ENCODE measurements around the gene LRRC61. TPM values are rescaled to one million over a fixed set of nuclear protein-coding genes. Genes with fewer than 3 reads are reported as not detected.

LRRC61 gene
- polyA plus RNA-seq, 2 donors: 5.2 to 8.3 TPM

DNA sequence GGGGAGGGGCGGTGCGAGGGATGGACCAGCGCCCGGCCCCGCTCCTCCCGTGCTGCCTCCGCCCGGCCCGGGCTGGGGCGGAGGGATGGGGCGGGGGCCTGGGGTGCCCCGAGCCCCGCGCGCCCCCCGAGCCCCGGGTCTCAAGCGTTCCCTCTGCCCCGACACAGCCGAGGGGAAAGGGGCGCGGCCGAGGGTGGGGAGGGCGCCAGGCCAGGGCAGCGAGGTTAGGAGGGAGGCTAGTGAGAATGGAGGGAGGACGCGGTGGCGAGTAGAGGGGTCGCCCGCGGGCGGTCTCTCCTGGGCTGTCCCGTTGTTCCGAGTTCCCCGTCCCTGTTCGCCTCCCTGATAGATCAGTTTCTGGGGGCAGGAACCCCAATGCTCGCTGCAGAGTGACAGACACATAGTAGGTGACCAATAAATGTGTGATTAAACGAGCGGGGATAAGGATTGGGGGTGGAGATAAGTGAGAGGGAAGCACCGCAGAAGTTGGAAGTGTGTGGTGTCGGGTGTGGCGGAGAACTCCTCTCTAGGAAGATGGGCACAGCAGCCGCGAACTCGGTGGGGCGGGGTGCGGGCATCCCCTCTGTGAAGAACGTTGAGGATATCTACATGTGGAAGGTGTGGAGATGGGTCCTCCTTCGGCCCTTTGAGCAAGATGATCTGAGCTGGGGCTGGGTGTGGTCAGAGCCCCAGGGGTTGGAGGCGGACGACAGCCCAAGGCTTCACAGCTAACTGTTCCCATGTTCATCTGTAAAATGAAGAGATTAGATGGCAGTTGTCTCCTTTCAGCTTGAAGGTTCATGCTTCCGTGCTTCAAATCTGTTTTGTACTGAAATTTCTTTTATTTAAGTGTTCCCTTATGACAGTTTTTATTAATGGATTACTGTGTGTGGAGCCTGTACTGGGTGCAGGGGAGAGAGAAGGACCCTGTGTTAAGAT lies 56.6 kb downstream of the LRRC61 start:
- no peaks in the 10 kb centered on the region for H3K36me3 ChIP-seq (ENCODE audit: control insufficient read depth in 2 of 2, insufficient read depth in 2 of 2, low read length in 1 of 2)
- H3K4me1 ChIP-seq (ENCODE audit: control insufficient read depth in 2 of 2, insufficient read depth in 2 of 2, low read length in 1 of 2): peaks cover 8 to 15% of the 10 kb centered on the region in 2 donors
- peak overlapping the region; percentile 47 to 84 for H3K27ac ChIP-seq (ENCODE audit: low read depth in 2 of 2, low read length in 1 of 2)
- no peaks in the 10 kb centered on the region for H3K9me3 ChIP-seq (ENCODE audit: control insufficient read depth in 2 of 2, insufficient read depth in 1 of 2, low read depth in 1 of 2, low read length in 1 of 2)
- H3K4me3 ChIP-seq (ENCODE audit: low read depth in 1 of 2, low read length in 2 of 2): peak overlapping the region; percentile 71 to 72
- H3K27me3 ChIP-seq (ENCODE audit: control insufficient read depth in 1 of 2, insufficient read depth in 2 of 2, low read length in 2 of 2): no peaks in the 10 kb centered on the region
- 1 to 2% methylated on average over 44 to 52 of the region's 52 CpGs for WGBS, 2 donors

DNA sequence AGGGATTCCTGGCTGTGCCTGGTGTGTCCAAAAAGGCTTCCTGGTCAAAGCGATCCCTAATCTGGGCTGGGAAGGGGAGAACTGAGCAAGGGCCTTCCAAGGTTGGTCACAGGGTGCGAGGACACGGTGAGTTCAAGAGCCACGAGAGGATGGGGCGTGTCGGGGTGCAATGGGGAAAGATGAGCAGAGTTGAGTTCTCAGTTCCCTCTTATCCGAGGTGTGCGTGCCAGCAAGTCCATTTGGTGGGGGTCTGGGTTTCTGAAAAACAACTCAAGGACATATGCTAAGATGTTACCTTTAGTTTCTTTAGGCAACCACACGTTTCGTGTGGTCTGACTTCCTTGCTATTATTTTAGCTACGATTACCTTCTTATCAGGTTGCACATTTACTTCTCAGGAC lies 57.3 kb downstream of the LRRC61 start:
- H3K9me3 ChIP-seq (ENCODE audit: control insufficient read depth in 2 of 2, insufficient read depth in 1 of 2, low read depth in 1 of 2, low read length in 1 of 2): no peaks in the 10 kb centered on the region
- no peaks in the 10 kb centered on the region for H3K36me3 ChIP-seq (ENCODE audit: control insufficient read depth in 2 of 2, insufficient read depth in 2 of 2, low read length in 1 of 2)
- H3K27me3 ChIP-seq (ENCODE audit: control insufficient read depth in 1 of 2, insufficient read depth in 2 of 2, low read length in 2 of 2): no peaks in the 10 kb centered on the region
- no peak overlapping the region for H3K27ac ChIP-seq (ENCODE audit: low read depth in 2 of 2, low read length in 1 of 2)
- H3K4me3 ChIP-seq (ENCODE audit: low read depth in 1 of 2, low read length in 2 of 2): no peak overlapping the region
- 63 to 65% methylated on average over 11 of the region's 11 CpGs for WGBS, 2 donors
- H3K4me1 ChIP-seq (ENCODE audit: control insufficient read depth in 2 of 2, insufficient read depth in 2 of 2, low read length in 1 of 2): peaks cover 8 to 15% of the 10 kb centered on the region in 2 donors

DNA sequence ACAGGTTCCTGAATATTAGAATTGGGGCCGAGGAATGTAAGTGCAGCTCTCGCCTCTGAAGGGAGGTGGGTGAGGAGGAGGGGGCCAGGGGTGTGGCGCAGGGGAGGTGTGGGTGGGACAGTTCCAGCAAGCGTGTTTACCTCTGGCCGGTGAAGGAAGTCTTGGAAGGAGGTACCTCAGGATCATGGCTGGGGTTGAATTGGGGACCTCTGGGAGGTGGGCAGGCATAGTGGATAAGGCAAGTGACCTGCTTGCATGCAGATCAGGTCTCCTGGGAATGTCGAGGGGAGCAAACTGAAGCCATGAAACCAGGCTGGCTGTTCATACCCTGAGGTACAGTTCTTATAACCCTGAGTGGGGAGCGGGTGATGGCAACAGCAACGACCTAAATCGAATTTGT lies 57.9 kb downstream of the LRRC61 start:
- Histone ChIP-seq H3K27ac (ENCODE audit: low read depth in 2 of 2, low read length in 1 of 2) (no peak overlapping the region), H3K4me1 (ENCODE audit: control insufficient read depth in 2 of 2, insufficient read depth in 2 of 2, low read length in 1 of 2) (peaks cover 8 to 15% of the 10 kb centered on the region in 2 donors), H3K36me3 (ENCODE audit: control insufficient read depth in 2 of 2, insufficient read depth in 2 of 2, low read length in 1 of 2) (no peaks in the 10 kb centered on the region), H3K4me3 (ENCODE audit: low read depth in 1 of 2, low read length in 2 of 2) (no peak overlapping the region), H3K27me3 (ENCODE audit: control insufficient read depth in 1 of 2, insufficient read depth in 2 of 2, low read length in 2 of 2) (no peaks in the 10 kb centered on the region), H3K9me3 (ENCODE audit: control insufficient read depth in 2 of 2, insufficient read depth in 1 of 2, low read depth in 1 of 2, low read length in 1 of 2) (no peaks in the 10 kb centered on the region)
- 60 to 64% methylated on average over 9 of the region's 9 CpGs for WGBS, 2 donors

DNA sequence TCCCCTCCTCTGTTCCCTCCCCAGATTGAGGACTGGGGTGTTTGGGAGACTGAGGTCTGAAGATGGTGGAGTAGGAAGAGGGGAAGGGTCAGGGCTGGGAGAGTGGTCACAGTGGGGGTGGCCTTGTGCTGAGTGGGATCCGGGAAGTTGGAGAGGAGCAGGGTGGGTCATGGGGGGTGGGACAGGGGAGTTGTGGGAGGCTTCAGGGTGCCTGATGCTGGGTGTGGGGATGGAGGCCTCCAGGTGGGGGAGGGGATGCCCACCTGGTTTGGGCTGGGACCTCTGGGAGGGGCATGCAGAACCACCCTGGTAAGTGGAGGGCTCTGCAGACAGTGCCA lies 58.6 kb downstream of the LRRC61 start:
- Histone ChIP-seq H3K27me3 (ENCODE audit: control insufficient read depth in 1 of 2, insufficient read depth in 2 of 2, low read length in 2 of 2) (no peaks in the 10 kb centered on the region), H3K27ac (ENCODE audit: low read depth in 2 of 2, low read length in 1 of 2) (no peak overlapping the region)

DNA sequence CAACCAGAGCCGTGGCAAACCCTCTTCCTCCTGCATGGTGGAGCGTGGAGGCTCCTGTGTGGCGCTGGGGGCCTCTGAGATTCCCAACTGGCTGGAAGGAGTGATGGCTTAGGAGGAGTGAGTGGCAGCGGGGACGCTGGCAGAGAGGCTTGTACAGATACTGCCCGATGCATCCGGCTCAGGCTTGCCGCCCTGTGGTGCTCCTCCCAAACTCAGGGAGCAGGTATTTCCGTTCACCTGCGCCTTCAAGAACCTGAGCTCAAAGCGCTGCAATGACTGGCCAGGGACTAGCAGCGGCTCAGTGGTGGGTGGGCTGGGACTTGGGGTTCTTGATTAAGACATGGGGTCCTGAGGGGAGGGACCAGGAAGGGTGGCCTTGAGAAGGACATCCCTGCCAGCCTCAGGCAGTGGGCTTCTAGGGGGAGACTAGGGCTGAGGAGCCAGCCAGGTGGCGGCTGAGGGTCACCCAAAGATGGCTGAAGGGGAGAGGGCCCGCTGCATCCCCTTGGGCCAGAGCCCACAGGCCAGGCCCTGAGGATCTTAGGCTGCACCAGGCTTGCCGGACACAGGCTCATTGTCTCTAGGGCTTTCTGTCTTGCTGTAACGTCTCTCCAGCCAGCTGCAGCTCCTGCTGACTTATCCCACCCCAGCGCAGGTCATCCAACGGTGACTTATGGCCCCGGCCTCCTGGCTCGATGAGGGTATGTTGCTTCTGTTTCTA lies 59.1 kb downstream of the LRRC61 start:
- H3K4me1 ChIP-seq (ENCODE audit: control insufficient read depth in 2 of 2, insufficient read depth in 2 of 2, low read length in 1 of 2): peaks cover 8 to 15% of the 10 kb centered on the region in 2 donors
- H3K27ac ChIP-seq (ENCODE audit: low read depth in 2 of 2, low read length in 1 of 2): no peak overlapping the region
- WGBS, 2 donors: 67 to 71% methylated on average over 20 of the region's 20 CpGs

More for the DNA sequence above, 58.6 kb downstream of the LRRC61 start:
- Histone ChIP-seq H3K9me3 (ENCODE audit: control insufficient read depth in 2 of 2, insufficient read depth in 1 of 2, low read depth in 1 of 2, low read length in 1 of 2) (no peaks in the 10 kb centered on the region), H3K4me3 (ENCODE audit: low read depth in 1 of 2, low read length in 2 of 2) (no peak overlapping the region), H3K36me3 (ENCODE audit: control insufficient read depth in 2 of 2, insufficient read depth in 2 of 2, low read length in 1 of 2) (no peaks in the 10 kb centered on the region), H3K4me1 (ENCODE audit: control insufficient read depth in 2 of 2, insufficient read depth in 2 of 2, low read length in 1 of 2) (peaks cover 8 to 15% of the 10 kb centered on the region in 2 donors)
- WGBS, 2 donors: 100% methylated on average over 1 of the region's 1 CpG

DNA sequence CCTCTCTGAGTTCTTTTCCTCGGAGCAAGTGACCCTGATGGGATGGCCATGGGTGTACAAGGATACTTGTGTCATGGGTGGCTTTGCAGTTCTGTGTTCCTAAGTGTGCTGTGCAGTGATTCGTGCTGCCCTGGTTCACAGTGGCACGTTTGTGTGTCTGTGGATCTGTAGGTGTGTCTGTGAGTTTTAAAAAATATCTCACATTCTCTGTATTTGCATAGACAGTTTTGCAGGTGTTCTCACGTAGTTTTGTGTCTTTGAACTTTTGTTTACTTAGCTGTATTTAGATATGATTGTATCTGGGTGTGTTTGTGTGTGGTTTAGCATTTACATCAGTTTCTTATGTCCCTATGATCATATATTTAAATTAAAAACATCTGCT lies 59.7 kb downstream of the LRRC61 start:
- Histone ChIP-seq H3K4me3 (ENCODE audit: low read depth in 1 of 2, low read length in 2 of 2) (no peak overlapping the region), H3K27me3 (ENCODE audit: control insufficient read depth in 1 of 2, insufficient read depth in 2 of 2, low read length in 2 of 2) (no peaks in the 10 kb centered on the region), H3K27ac (ENCODE audit: low read depth in 2 of 2, low read length in 1 of 2) (no peak overlapping the region), H3K36me3 (ENCODE audit: control insufficient read depth in 2 of 2, insufficient read depth in 2 of 2, low read length in 1 of 2) (no peaks in the 10 kb centered on the region), H3K9me3 (ENCODE audit: control insufficient read depth in 2 of 2, insufficient read depth in 1 of 2, low read depth in 1 of 2, low read length in 1 of 2) (no peaks in the 10 kb centered on the region), H3K4me1 (ENCODE audit: control insufficient read depth in 2 of 2, insufficient read depth in 2 of 2, low read length in 1 of 2) (peaks cover 8 to 15% of the 10 kb centered on the region in 2 donors)
- WGBS, 2 donors: 53 to 57% methylated on average over 4 of the region's 4 CpGs

More for the DNA sequence above, 59.1 kb downstream of the LRRC61 start:
- no peaks in the 10 kb centered on the region for H3K36me3 ChIP-seq (ENCODE audit: control insufficient read depth in 2 of 2, insufficient read depth in 2 of 2, low read length in 1 of 2)
- no peaks in the 10 kb centered on the region for H3K27me3 ChIP-seq (ENCODE audit: control insufficient read depth in 1 of 2, insufficient read depth in 2 of 2, low read length in 2 of 2)
- H3K9me3 ChIP-seq (ENCODE audit: control insufficient read depth in 2 of 2, insufficient read depth in 1 of 2, low read depth in 1 of 2, low read length in 1 of 2): no peaks in the 10 kb centered on the region
- no peak overlapping the region for H3K4me3 ChIP-seq (ENCODE audit: low read depth in 1 of 2, low read length in 2 of 2)

DNA sequence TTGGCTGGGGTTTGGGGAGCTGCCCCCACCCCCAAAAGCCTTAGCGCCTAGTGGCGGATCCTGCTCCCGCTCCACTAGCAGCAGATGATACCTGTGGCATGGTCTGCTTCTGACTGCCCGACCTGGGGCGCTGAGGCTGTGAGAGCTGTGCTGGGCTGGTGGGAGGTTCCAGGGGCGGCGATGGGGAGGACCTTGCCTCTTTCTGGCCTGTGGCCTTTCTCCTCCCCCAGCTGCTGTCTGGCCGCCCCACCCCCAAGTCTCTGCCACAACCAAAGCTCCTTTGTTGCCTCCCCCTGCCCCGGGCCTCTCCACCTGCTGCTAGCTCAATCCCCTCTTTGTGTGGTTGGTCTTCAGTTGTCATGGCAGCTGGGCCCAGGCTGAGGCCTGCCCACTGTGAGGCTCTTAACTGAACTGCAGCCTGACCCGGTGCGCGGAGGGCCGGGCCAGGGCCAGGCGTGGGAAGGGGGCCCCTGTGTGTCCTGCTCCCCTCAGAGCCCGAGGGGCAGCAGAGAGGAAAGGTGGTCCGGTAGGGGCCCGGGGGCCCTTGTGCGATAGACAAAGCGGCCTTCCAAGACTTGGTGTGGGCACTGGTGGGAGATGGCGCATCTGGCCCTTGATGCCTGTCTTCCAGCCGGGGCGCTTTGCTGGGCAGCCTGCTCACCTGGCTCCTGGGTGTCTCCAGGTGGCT lies 60.7 kb downstream of the LRRC61 start:
- WGBS, 2 donors: 68 to 76% methylated on average over 21 to 22 of the region's 22 CpGs
- Histone ChIP-seq H3K27ac (ENCODE audit: low read depth in 2 of 2, low read length in 1 of 2) (no peak overlapping the region), H3K36me3 (ENCODE audit: control insufficient read depth in 2 of 2, insufficient read depth in 2 of 2, low read length in 1 of 2) (no peaks in the 10 kb centered on the region), H3K4me1 (ENCODE audit: control insufficient read depth in 2 of 2, insufficient read depth in 2 of 2, low read length in 1 of 2) (peaks cover 8 to 15% of the 10 kb centered on the region in 2 donors), H3K27me3 (ENCODE audit: control insufficient read depth in 1 of 2, insufficient read depth in 2 of 2, low read length in 2 of 2) (no peaks in the 10 kb centered on the region), H3K4me3 (ENCODE audit: low read depth in 1 of 2, low read length in 2 of 2) (no peak overlapping the region), H3K9me3 (ENCODE audit: control insufficient read depth in 2 of 2, insufficient read depth in 1 of 2, low read depth in 1 of 2, low read length in 1 of 2) (no peaks in the 10 kb centered on the region)

DNA sequence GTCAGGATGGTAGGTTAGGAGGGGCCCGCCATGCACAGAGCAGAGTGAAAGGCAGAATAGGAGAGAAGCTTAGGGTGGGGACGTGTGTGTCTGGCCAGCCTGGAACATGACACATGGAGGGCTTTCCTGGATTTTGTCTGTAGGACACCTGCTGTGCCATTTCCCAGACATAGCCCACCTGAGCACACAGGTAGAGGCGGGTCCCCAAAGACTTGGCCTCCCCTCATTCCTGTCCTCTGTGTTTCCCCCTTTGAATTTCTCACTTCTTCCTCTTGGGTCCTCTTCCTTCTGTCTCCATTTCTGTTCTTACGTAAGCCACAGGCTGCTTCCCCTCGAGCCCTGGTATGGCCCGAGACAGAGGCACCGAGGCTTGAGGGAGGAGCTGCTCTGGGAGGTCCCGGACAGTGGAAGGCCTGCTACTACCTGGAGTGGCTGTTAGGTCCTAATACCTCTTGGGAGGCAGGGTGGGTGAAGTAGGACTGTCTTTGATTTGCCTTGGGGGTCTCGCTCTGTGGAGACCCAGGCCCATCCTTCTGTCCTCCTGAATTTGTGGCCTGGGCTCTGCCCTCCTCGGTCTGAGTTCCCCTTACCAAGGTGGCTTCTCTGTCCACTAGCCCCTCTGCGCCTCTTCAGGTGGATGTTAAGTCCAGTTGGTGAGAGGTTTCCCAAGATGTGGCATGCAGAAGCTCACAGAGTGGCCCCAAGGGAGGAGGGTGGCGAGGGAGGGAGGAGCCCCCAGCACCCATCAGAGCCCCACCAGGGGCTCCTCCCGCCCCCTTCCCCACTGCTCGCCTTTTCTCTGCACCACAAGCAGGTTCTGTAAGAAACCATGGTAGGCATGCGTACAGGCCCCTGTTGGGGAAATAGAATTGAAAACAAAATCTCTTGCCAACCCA lies 61.5 kb downstream of the LRRC61 start:
- Histone ChIP-seq H3K36me3 (ENCODE audit: control insufficient read depth in 2 of 2, insufficient read depth in 2 of 2, low read length in 1 of 2) (no peaks in the 10 kb centered on the region), H3K4me1 (ENCODE audit: control insufficient read depth in 2 of 2, insufficient read depth in 2 of 2, low read length in 1 of 2) (peaks cover 8 to 15% of the 10 kb centered on the region in 2 donors), H3K27ac (ENCODE audit: low read depth in 2 of 2, low read length in 1 of 2) (no peak overlapping the region), H3K9me3 (ENCODE audit: control insufficient read depth in 2 of 2, insufficient read depth in 1 of 2, low read depth in 1 of 2, low read length in 1 of 2) (no peaks in the 10 kb centered on the region), H3K4me3 (ENCODE audit: low read depth in 1 of 2, low read length in 2 of 2) (no peak overlapping the region), H3K27me3 (ENCODE audit: control insufficient read depth in 1 of 2, insufficient read depth in 2 of 2, low read length in 2 of 2) (no peaks in the 10 kb centered on the region)
- WGBS, 2 donors: 77 to 83% methylated on average over 15 of the region's 15 CpGs

DNA sequence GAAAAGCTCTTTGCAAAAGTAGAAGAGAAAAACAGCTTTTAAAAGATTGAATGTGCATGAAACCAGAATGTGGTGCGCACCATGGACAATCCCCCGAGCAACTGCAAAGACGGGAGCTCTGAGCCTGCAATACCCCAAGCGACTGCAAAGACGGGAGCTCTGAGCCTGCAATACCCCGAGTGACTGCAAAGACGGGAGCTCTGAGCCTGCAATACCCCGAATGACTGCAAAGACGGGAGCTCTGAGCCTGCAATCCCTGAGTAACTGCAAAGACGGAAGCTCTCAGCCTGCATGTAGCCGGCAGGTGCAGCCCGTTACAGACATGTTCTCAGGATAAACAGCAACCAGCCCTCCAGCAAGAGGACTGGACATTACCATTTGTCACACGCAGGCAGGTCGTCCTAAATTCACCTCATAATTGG lies 62.2 kb downstream of the LRRC61 start:
- Histone ChIP-seq H3K36me3 (ENCODE audit: control insufficient read depth in 2 of 2, insufficient read depth in 2 of 2, low read length in 1 of 2) (no peaks in the 10 kb centered on the region), H3K9me3 (ENCODE audit: control insufficient read depth in 2 of 2, insufficient read depth in 1 of 2, low read depth in 1 of 2, low read length in 1 of 2) (no peaks in the 10 kb centered on the region), H3K4me3 (ENCODE audit: low read depth in 1 of 2, low read length in 2 of 2) (no peak overlapping the region), H3K27ac (ENCODE audit: low read depth in 2 of 2, low read length in 1 of 2) (no peak overlapping the region), H3K27me3 (ENCODE audit: control insufficient read depth in 1 of 2, insufficient read depth in 2 of 2, low read length in 2 of 2) (no peaks in the 10 kb centered on the region), H3K4me1 (ENCODE audit: control insufficient read depth in 2 of 2, insufficient read depth in 2 of 2, low read length in 1 of 2) (peaks cover 8 to 12% of the 10 kb centered on the region in 2 donors)
- WGBS, 2 donors: 79 to 88% methylated on average over 14 of the region's 14 CpGs
